Endothelial cell of umbilical vein (primary cell): ENCODE results near the gene DPY19L3. TPM values are rescaled to one million over a fixed set of nuclear protein-coding genes. Genes with fewer than 3 reads are reported as not detected.

Experiments
- BruUV-seq: library from RNA; stranded (reverse); fragments of 400-500 nt; replicated peaks from 2 replicates; lab custom pipeline; 2021; lab: Mats Ljungman, UMichigan
- CTCF ChIA-PET: fragments of 300-600, 350-600 bp; sonication (Branson Sonifier 250); formaldehyde crosslinking; loops from one replicate; lab custom pipeline; 2021; ENCODE audit warnings: antibody characterized with exemption, inconsistent platforms; lab: Charles Lee
- POLR2A ChIA-PET: fragments of 300-600, 350-600 bp; sonication (Branson Sonifier 250); formaldehyde crosslinking; loops from one replicate; lab custom pipeline; 2021; ENCODE audit warnings: antibody characterized with exemption, inconsistent platforms; lab: Charles Lee
- DNase-seq: peaks from one replicate; pipeline ENCODE4 v3.0.0-alpha.2; 2011; ENCODE audit warnings: low read depth, low spot score
- FAIRE-seq: peaks from 2 replicates; lab custom pipeline; 2011; peaks lifted over from hg19 to GRCh38; lab: Jason Lieb, UNC
- H2AFZ ChIP-seq: 2 replicates; pipeline ENCODE4 v1.6.0; 2012; ENCODE audit warnings: low read depth, low read length, control low read depth, inconsistent platforms
- H3K27ac ChIP-seq: 2 replicates; pipeline ENCODE4 v1.5.1; 2011; ENCODE audit warnings: low read depth, mild to moderate bottlenecking, control low read depth, low read length, moderate library complexity; ENCODE audit not compliant: insufficient read depth
- H3K27me3 ChIP-seq, 2 experiments: 2 replicates each; pipeline versions ENCODE4 v1.6.0 to v1.6.1; 2011; ENCODE audit warnings: low read length in 2 of 2, mixed read lengths in 1 of 2; ENCODE audit not compliant: control insufficient read depth in 2 of 2, insufficient read depth in 2 of 2
- H3K36me3 ChIP-seq, 2 experiments: 2 replicates in 1 of 2; 3 replicates in 1 of 2; pipeline ENCODE4 v1.5.1; 2011; ENCODE audit warnings: low read length in 2 of 2, mild to moderate bottlenecking in 1 of 2, moderate library complexity in 1 of 2; ENCODE audit not compliant: control insufficient read depth in 2 of 2, insufficient read depth in 2 of 2; ENCODE audit errors: extremely low read depth in 1 of 2
- H3K4me1 ChIP-seq: 3 replicates; pipeline ENCODE4 v1.5.1; 2011; ENCODE audit warnings: mild to moderate bottlenecking, low read length; ENCODE audit not compliant: control insufficient read depth, insufficient read depth; ENCODE audit errors: extremely low read depth
- H3K4me2 ChIP-seq: 2 replicates; pipeline ENCODE4 v1.6.1; 2011; ENCODE audit warnings: low read length, control low read depth, mixed read lengths; ENCODE audit not compliant: insufficient read depth
- H3K4me3 ChIP-seq, 3 experiments: fragments of 200-600 bp in 1 of 3; sonication (generic), shearing (Covaris generic) in 1 of 3; replicated peaks in 1 of 3; 2 replicates each; pipeline ENCODE4 v1.5.1; 2011 to 2016; ENCODE audit warnings: control low read depth in 3 of 3, low read length in 3 of 3, mild to moderate bottlenecking in 2 of 3, inconsistent platforms in 1 of 3, low read depth in 1 of 3, moderate library complexity in 1 of 3; ENCODE audit not compliant: insufficient read depth in 1 of 3
- H3K79me2 ChIP-seq: 2 replicates; pipeline ENCODE4 v1.6.0; 2012; ENCODE audit warnings: low read length, inconsistent platforms; ENCODE audit not compliant: control insufficient read depth, insufficient read depth
- H3K9ac ChIP-seq: replicated peaks from 2 replicates; pipeline ENCODE3; 2011; ENCODE audit warnings: low read length, control low read depth; ENCODE audit not compliant: insufficient read depth; ENCODE audit errors: extremely low read depth
- H3K9me1 ChIP-seq: replicated peaks from 3 replicates; pipeline ENCODE4 v1.6.0; 2011; ENCODE audit warnings: mild to moderate bottlenecking, low read length; ENCODE audit not compliant: control insufficient read depth, insufficient read depth; ENCODE audit errors: extremely low read depth
- H3K9me3 ChIP-seq: replicated peaks from 2 replicates; pipeline ENCODE4 v1.5.1; 2012; ENCODE audit warnings: low read length, inconsistent platforms; ENCODE audit not compliant: control insufficient read depth, insufficient read depth
- H4K20me1 ChIP-seq: replicated peaks from 2 replicates; pipeline ENCODE3; 2011; ENCODE audit warnings: mild to moderate bottlenecking, low read length; ENCODE audit not compliant: control insufficient read depth, insufficient read depth; ENCODE audit errors: extremely low read depth
- EZH2 ChIP-seq: IDR thresholded peaks from 2 replicates; pipeline ENCODE4 v1.6.1; 2012; ENCODE audit warnings: borderline replicate concordance, low read depth, mild to moderate bottlenecking, moderate library complexity, low read length, inconsistent platforms; ENCODE audit not compliant: severe bottlenecking
- FOS ChIP-seq: IDR thresholded peaks from 2 replicates; pipeline ENCODE4 v1.6.1; 2011; ENCODE audit warnings: mild to moderate bottlenecking, low read length, moderate library complexity, borderline replicate concordance; ENCODE audit not compliant: insufficient read depth
- GATA2 ChIP-seq: IDR thresholded peaks from 2 replicates; pipeline ENCODE4 v1.7.0; 2011; ENCODE audit warnings: low read depth, mild to moderate bottlenecking, moderate library complexity, mixed read lengths, low read length; ENCODE audit not compliant: insufficient read length, insufficient read depth
- JUN ChIP-seq: IDR thresholded peaks from 2 replicates; pipeline ENCODE4 v1.6.1; 2011; ENCODE audit warnings: borderline replicate concordance, low read depth; ENCODE audit not compliant: insufficient read length, insufficient read depth
- MYC ChIP-seq: IDR thresholded peaks from one replicate; pipeline ENCODE4 v1.6.1; 2011; ENCODE audit warnings: mild to moderate bottlenecking, low read depth, low read length
- POLR2A ChIP-seq: IDR thresholded peaks from 2 replicates; pipeline ENCODE4 v1.6.1; 2012; ENCODE audit warnings: low read depth, mild to moderate bottlenecking, control low read depth, low read length
- POLR2AphosphoS5 ChIP-seq: IDR thresholded peaks from 2 replicates; pipeline ENCODE4 v1.6.1; 2012; ENCODE audit warnings: low read depth, mild to moderate bottlenecking, control low read depth, low read length, moderate library complexity; ENCODE audit not compliant: insufficient read depth
- dilution Hi-C: fragments of 300-500 bp; cut with MboI; formaldehyde crosslinking; loops from one replicate; pipeline ENCODE4 v1.15.0; 2019; ENCODE audit warnings: low sequenced_read_pairs; ENCODE audit not compliant: extremely low pct_ligation_motif_present
- intact Hi-C: fragments of 100-400 bp; cut with micrococcal nuclease; formaldehyde crosslinking; loops from one replicate; pipeline ENCODE4 v1.10.0; 2022
- polyA plus RNA-seq, 4 experiments: library from polyadenylated mRNA; depleted of rRNA in 3 of 4; stranded (reverse) in 3 of 4; unstranded in 1 of 4; fragments of >200 nt; gene quantifications; 2 replicates each; pipeline versions ENCODE4 v1.2.1 to v1.2.3, GENCODE V29; 2011 to 2012; ENCODE audit warnings: missing spikeins in 1 of 4
- total RNA-seq: library from RNA; stranded (reverse); gene quantifications from 2 replicates; pipeline ENCODE4 v1.2.3, GENCODE V29; 2021
- TF ChIP-seq, protein P1 (sequence below): IDR thresholded peaks from 2 replicates; pipeline ENCODE4 v1.6.1; 2011; ENCODE audit not compliant: insufficient read depth, insufficient read length
- TF ChIP-seq, protein P2 (sequence below), 2 donors: IDR thresholded peaks; 1 replicate in 1 of 2; 2 replicates in 1 of 2; pipeline ENCODE4 v1.5.1; 2011; ENCODE audit warnings: low read length in 2 of 2, mild to moderate bottlenecking in 2 of 2, moderate library complexity in 2 of 2, control low read depth in 1 of 2, inconsistent platforms in 1 of 2, low read depth in 1 of 2; ENCODE audit not compliant: insufficient read depth in 1 of 2; ENCODE audit errors: extremely low read depth in 1 of 2

Gene DPY19L3
- total and polyA plus RNA-seq, 2 donors (not counting 3 experiments of a cell fraction or from before 2014, with no cell fraction given): 36.1 to 39.5 TPM

DNA sequence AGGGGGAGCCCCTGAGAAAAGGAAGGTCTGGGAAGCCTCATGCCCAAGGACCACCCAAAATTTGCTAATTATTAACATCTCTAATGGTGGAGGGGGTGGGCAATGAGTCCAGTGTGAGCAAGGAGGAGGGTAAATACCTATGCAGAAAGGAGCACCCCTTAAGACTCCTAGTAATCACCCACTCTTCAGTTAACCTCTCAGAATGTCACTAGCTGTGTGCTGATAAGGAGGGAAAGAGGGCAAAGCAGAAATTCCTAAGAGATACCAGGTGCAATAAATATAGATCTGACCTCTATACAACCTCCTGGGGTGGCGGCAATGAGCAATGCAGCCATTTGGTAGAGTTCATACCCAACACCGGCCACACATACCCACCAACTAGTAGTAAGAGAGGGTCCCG, 12.7 kb upstream of the DPY19L3 start:
- Histone ChIP-seq H3K4me2 (no peak overlapping the region), H4K20me1 (no peaks in the 10 kb centered on the region), H3K9me1 (no peaks in the 10 kb centered on the region), H3K27ac (no peak overlapping the region), H3K9me3 (no peaks in the 10 kb centered on the region), H2AFZ (no peak overlapping the region), H3K36me3 (no peaks in the 10 kb centered on the region), H3K9ac (no peak overlapping the region), H3K27me3 (no peaks in the 10 kb centered on the region), H3K4me3 (no peak overlapping the region), H3K79me2 (no peaks in the 10 kb centered on the region), H3K4me1 (no peaks in the 10 kb centered on the region)
- ChIA-PET CTCF (interaction anchor here (1.5 kb wide), 1 partner anchor 53 kb away, joined by 3 read pairs; no protein-coding TSS in a partner anchor), POLR2A (no interaction called here)
- no peak for DNase-seq
- FAIRE-seq: no peak
- intact Hi-C loops: no loop called here
- BruUV-seq: no TSS peak
- dilution Hi-C loops: no loop called here
- TF ChIP-seq, protein P1, sequence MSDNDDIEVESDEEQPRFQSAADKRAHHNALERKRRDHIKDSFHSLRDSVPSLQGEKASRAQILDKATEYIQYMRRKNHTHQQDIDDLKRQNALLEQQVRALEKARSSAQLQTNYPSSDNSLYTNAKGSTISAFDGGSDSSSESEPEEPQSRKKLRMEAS: no peak
- no peak for TF ChIP-seq EZH2
- TF ChIP-seq POLR2A: no peak
- no peak for TF ChIP-seq POLR2AphosphoS5
- TF ChIP-seq, protein P2, sequence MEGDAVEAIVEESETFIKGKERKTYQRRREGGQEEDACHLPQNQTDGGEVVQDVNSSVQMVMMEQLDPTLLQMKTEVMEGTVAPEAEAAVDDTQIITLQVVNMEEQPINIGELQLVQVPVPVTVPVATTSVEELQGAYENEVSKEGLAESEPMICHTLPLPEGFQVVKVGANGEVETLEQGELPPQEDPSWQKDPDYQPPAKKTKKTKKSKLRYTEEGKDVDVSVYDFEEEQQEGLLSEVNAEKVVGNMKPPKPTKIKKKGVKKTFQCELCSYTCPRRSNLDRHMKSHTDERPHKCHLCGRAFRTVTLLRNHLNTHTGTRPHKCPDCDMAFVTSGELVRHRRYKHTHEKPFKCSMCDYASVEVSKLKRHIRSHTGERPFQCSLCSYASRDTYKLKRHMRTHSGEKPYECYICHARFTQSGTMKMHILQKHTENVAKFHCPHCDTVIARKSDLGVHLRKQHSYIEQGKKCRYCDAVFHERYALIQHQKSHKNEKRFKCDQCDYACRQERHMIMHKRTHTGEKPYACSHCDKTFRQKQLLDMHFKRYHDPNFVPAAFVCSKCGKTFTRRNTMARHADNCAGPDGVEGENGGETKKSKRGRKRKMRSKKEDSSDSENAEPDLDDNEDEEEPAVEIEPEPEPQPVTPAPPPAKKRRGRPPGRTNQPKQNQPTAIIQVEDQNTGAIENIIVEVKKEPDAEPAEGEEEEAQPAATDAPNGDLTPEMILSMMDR (IDR thresholded peaks at IDR 0.05; ENCODE audit: extremely low read depth in 1 of 2, insufficient read depth in 1 of 2, low read depth in 1 of 2, low read length in 2 of 2): no peak
- no peak for TF ChIP-seq JUN
- TF ChIP-seq MYC: no peak
- TF ChIP-seq GATA2: no peak
- TF ChIP-seq FOS: no peak
